ENCODE results near the gene EFCAB6. TPM values are rescaled to one million over a fixed set of nuclear protein-coding genes. Genes with fewer than 3 reads are reported as not detected.

EFCAB6 gene
- total RNA-seq, 1 experiment from 2014 or later, result 0.52 TPM

DNA sequence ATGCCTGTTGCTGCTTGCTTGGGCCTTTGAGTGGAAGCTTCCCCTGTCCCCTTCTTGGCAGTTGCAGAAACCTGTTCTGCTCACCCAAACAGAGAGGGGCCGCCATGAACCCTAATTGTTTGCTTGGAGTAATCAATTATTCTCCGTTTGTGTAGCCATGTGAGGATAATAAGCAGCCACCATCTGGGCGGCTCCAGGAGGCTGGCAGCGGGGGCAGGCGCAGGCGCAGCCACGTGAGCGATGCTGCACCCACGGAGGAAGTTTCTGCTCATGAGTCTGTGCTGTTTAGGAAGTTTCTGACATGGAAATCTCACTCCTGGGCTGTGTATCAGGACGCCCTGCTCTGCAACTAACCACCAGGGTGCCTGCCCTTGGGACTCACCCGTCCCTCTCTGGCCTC, 310.2 kb downstream of the EFCAB6 start:
- Histone ChIP-seq H3K27ac (ENCODE audit: low read depth, low read length) (no peak overlapping the region), H3K4me3 (replicated peaks in 1 of 2; ENCODE audit: low read depth in 1 of 2, low read length in 2 of 2) (no peak overlapping the region), H3K27me3 (ENCODE audit: insufficient read depth, low read length) (no peaks in the 10 kb centered on the region), H2AFZ (ENCODE audit: low read depth, low read length, poor library complexity, severe bottlenecking) (no peak overlapping the region), H3K9ac (ENCODE audit: low read length) (no peak overlapping the region), H3K9me2 (ENCODE audit: insufficient read depth) (no peaks in the 10 kb centered on the region), H3K4me2 (ENCODE audit: low read length) (no peak overlapping the region), H3K4me1 (ENCODE audit: control insufficient read depth in 1 of 2, insufficient read depth in 2 of 2, low read length in 2 of 2) (no peaks in the 10 kb centered on the region), H3K79me2 (ENCODE audit: insufficient read depth, low read length) (no peaks in the 10 kb centered on the region), H3K9me3 (ENCODE audit: control insufficient read depth in 1 of 2, insufficient read depth in 1 of 2, low read depth in 1 of 2, low read length in 2 of 2) (no peaks in the 10 kb centered on the region; a peak in 1 of 4 replicates), H3K36me3 (ENCODE audit: control insufficient read depth in 1 of 2, insufficient read depth in 2 of 2, low read length in 2 of 2) (no peaks in the 10 kb centered on the region), H4K20me1 (ENCODE audit: insufficient read depth) (no peaks in the 10 kb centered on the region)
- ATAC-seq (no peak), DNase-seq (ENCODE audit: low read depth, low spot score) (no peak)
- CTCF ChIA-PET, result no interaction called here
- POLR2A ChIA-PET, result no interaction called here
- BruUV-seq (replicated peaks), result no TSS peak
- intact Hi-C loops (cut with micrococcal nuclease), result no loop called here
- RAD21 ChIA-PET (ENCODE audit: low non-redundant PET in 1 of 2, low total read pairs in 2 of 2, uncharacterized antibody in 2 of 2, unreplicated experiment in 2 of 2), result no interaction called here
- TF ChIP-seq, protein P1, sequence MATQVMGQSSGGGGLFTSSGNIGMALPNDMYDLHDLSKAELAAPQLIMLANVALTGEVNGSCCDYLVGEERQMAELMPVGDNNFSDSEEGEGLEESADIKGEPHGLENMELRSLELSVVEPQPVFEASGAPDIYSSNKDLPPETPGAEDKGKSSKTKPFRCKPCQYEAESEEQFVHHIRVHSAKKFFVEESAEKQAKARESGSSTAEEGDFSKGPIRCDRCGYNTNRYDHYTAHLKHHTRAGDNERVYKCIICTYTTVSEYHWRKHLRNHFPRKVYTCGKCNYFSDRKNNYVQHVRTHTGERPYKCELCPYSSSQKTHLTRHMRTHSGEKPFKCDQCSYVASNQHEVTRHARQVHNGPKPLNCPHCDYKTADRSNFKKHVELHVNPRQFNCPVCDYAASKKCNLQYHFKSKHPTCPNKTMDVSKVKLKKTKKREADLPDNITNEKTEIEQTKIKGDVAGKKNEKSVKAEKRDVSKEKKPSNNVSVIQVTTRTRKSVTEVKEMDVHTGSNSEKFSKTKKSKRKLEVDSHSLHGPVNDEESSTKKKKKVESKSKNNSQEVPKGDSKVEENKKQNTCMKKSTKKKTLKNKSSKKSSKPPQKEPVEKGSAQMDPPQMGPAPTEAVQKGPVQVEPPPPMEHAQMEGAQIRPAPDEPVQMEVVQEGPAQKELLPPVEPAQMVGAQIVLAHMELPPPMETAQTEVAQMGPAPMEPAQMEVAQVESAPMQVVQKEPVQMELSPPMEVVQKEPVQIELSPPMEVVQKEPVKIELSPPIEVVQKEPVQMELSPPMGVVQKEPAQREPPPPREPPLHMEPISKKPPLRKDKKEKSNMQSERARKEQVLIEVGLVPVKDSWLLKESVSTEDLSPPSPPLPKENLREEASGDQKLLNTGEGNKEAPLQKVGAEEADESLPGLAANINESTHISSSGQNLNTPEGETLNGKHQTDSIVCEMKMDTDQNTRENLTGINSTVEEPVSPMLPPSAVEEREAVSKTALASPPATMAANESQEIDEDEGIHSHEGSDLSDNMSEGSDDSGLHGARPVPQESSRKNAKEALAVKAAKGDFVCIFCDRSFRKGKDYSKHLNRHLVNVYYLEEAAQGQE (IDR thresholded peaks at IDR 0.05; ENCODE audit: low read depth), result no peak
- TF ChIP-seq JUND (IDR thresholded peaks at IDR 0.05), result no peak
- no peak for TF ChIP-seq CBX3 (IDR thresholded peaks at IDR 0.05; ENCODE audit: low read depth)
- no peak for TF ChIP-seq CTCF (IDR thresholded peaks at IDR 0.05 in 2 of 3, conservative IDR thresholded peaks at IDR 0.05 in 1 of 3; ENCODE audit: borderline replicate concordance in 1 of 3, insufficient read depth in 1 of 3, low read depth in 2 of 3, low read length in 2 of 3)
- no peak for TF ChIP-seq EZH2 (IDR thresholded peaks at IDR 0.05)
- TF ChIP-seq SP1 (IDR thresholded peaks at IDR 0.05; ENCODE audit: low read depth), result no peak
- no peak for TF ChIP-seq POLR2AphosphoS5 (IDR thresholded peaks at IDR 0.05; ENCODE audit: low read depth, low read length)
- TF ChIP-seq, protein P2, sequence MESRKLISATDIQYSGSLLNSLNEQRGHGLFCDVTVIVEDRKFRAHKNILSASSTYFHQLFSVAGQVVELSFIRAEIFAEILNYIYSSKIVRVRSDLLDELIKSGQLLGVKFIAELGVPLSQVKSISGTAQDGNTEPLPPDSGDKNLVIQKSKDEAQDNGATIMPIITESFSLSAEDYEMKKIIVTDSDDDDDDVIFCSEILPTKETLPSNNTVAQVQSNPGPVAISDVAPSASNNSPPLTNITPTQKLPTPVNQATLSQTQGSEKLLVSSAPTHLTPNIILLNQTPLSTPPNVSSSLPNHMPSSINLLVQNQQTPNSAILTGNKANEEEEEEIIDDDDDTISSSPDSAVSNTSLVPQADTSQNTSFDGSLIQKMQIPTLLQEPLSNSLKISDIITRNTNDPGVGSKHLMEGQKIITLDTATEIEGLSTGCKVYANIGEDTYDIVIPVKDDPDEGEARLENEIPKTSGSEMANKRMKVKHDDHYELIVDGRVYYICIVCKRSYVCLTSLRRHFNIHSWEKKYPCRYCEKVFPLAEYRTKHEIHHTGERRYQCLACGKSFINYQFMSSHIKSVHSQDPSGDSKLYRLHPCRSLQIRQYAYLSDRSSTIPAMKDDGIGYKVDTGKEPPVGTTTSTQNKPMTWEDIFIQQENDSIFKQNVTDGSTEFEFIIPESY (IDR thresholded peaks at IDR 0.05; ENCODE audit: extremely low read depth, insufficient replicate concordance, low read length), result no peak
- no peak for TF ChIP-seq EGR1 (IDR thresholded peaks at IDR 0.05; ENCODE audit: low read depth)
- TF ChIP-seq ELF1 (IDR thresholded peaks at IDR 0.05; ENCODE audit: borderline replicate concordance, low read depth), result no peak
